ENCODE results near the gene PRDX5. TPM values are rescaled to one million over a fixed set of nuclear protein-coding genes. Genes with fewer than 3 reads are reported as not detected.

PRDX5 gene
- total RNA-seq, 1 donor, result 257 TPM

- peak; percentile 41 for DNase-seq (ENCODE audit: low read depth)
Measured at GRCh38 chr11:64356498-64357411, 38.8 kb downstream of the PRDX5 start.

GRCh38 chr11:64357446-64357845 is 39.5 kb downstream of the PRDX5 start:
- no peak for DNase-seq (ENCODE audit: low read depth)
- no peak overlapping the region for H3K4me3 ChIP-seq (ENCODE audit: low read depth, low read length)
- no peak for TF ChIP-seq CTCF (IDR thresholded peaks at IDR 0.05; ENCODE audit: insufficient read depth, low read length)

More at GRCh38 chr11:64356498-64357411, 38.8 kb downstream of the PRDX5 start:
- peak; percentile 50 for TF ChIP-seq CTCF (IDR thresholded peaks at IDR 0.05; ENCODE audit: insufficient read depth, low read length)
- no peak overlapping the region for H3K4me3 ChIP-seq (ENCODE audit: low read depth, low read length)

- no peak for DNase-seq (ENCODE audit: low read depth)
- peak overlapping the region; percentile 65 for H3K4me3 ChIP-seq (ENCODE audit: low read depth, low read length)
- no peak for TF ChIP-seq CTCF (IDR thresholded peaks at IDR 0.05; ENCODE audit: insufficient read depth, low read length)
Measured at GRCh38 chr11:64357904-64358535, 40.1 kb downstream of the PRDX5 start.

- H3K4me3 ChIP-seq (ENCODE audit: low read depth, low read length), result peak overlapping the region; percentile 65
- TF ChIP-seq CTCF (IDR thresholded peaks at IDR 0.05; ENCODE audit: insufficient read depth, low read length), result no peak
- no peak for DNase-seq (ENCODE audit: low read depth)
Measured at GRCh38 chr11:64358536-64358906, 40.6 kb downstream of the PRDX5 start.

GRCh38 chr11:64358907-64359711 is 41.2 kb downstream of the PRDX5 start, which contains the start of gene RPS6KA4:
TSS of gene RPS6KA4 (plus strand) at chr11:64359162. CDS start at chr11:64359236, 74 bp downstream.
- TF ChIP-seq CTCF (IDR thresholded peaks at IDR 0.05; ENCODE audit: insufficient read depth, low read length), result no peak
- peak; percentile 42 for DNase-seq (ENCODE audit: low read depth)
- H3K4me3 ChIP-seq (ENCODE audit: low read depth, low read length), result peak within 1 kb of the TSS; percentile 92

- TF ChIP-seq CTCF (IDR thresholded peaks at IDR 0.05; ENCODE audit: insufficient read depth, low read length), result no peak
- peak overlapping the region; percentile 92 for H3K4me3 ChIP-seq (ENCODE audit: low read depth, low read length)
- no peak for DNase-seq (ENCODE audit: low read depth)
Measured at GRCh38 chr11:64359712-64360445, 42.0 kb downstream of the PRDX5 start.

Data from fibroblast of the aortic adventitia (primary cell).